Endothelial cell of umbilical vein (primary cell): ENCODE data around the gene MED27. TPM values are rescaled to one million over a fixed set of nuclear protein-coding genes. Genes with fewer than 3 reads are reported as not detected.

Source experiments
- BruUV-seq: library from RNA; stranded (reverse); fragments of 400-500 nt; replicated peaks from 2 replicates; lab custom pipeline; 2021; lab: Mats Ljungman, UMichigan
- CTCF ChIA-PET: fragments of 300-600, 350-600 bp; sonication (Branson Sonifier 250); formaldehyde crosslinking; loops from one replicate; lab custom pipeline; 2021; ENCODE audit warnings: antibody characterized with exemption, inconsistent platforms; lab: Charles Lee
- POLR2A ChIA-PET: fragments of 300-600, 350-600 bp; sonication (Branson Sonifier 250); formaldehyde crosslinking; loops from one replicate; lab custom pipeline; 2021; ENCODE audit warnings: antibody characterized with exemption, inconsistent platforms; lab: Charles Lee
- DNase-seq: peaks from one replicate; pipeline ENCODE4 v3.0.0-alpha.2; 2011; ENCODE audit warnings: low read depth, low spot score
- FAIRE-seq: peaks from 2 replicates; lab custom pipeline; 2011; peaks lifted over from hg19 to GRCh38; lab: Jason Lieb, UNC
- H2AFZ ChIP-seq: 2 replicates; pipeline ENCODE4 v1.6.0; 2012; ENCODE audit warnings: low read depth, low read length, control low read depth, inconsistent platforms
- H3K27ac ChIP-seq: 2 replicates; pipeline ENCODE4 v1.5.1; 2011; ENCODE audit warnings: low read depth, mild to moderate bottlenecking, control low read depth, low read length, moderate library complexity; ENCODE audit not compliant: insufficient read depth
- H3K27me3 ChIP-seq, 2 experiments: 2 replicates each; pipeline versions ENCODE4 v1.6.0 to v1.6.1; 2011; ENCODE audit warnings: low read length in 2 of 2, mixed read lengths in 1 of 2; ENCODE audit not compliant: control insufficient read depth in 2 of 2, insufficient read depth in 2 of 2
- H3K36me3 ChIP-seq, 2 experiments: 2 replicates in 1 of 2; 3 replicates in 1 of 2; pipeline ENCODE4 v1.5.1; 2011; ENCODE audit warnings: low read length in 2 of 2, mild to moderate bottlenecking in 1 of 2, moderate library complexity in 1 of 2; ENCODE audit not compliant: control insufficient read depth in 2 of 2, insufficient read depth in 2 of 2; ENCODE audit errors: extremely low read depth in 1 of 2
- H3K4me1 ChIP-seq: 3 replicates; pipeline ENCODE4 v1.5.1; 2011; ENCODE audit warnings: mild to moderate bottlenecking, low read length; ENCODE audit not compliant: control insufficient read depth, insufficient read depth; ENCODE audit errors: extremely low read depth
- H3K4me2 ChIP-seq: 2 replicates; pipeline ENCODE4 v1.6.1; 2011; ENCODE audit warnings: low read length, control low read depth, mixed read lengths; ENCODE audit not compliant: insufficient read depth
- H3K4me3 ChIP-seq, 3 experiments: fragments of 200-600 bp in 1 of 3; sonication (generic), shearing (Covaris generic) in 1 of 3; replicated peaks in 1 of 3; 2 replicates each; pipeline ENCODE4 v1.5.1; 2011 to 2016; ENCODE audit warnings: control low read depth in 3 of 3, low read length in 3 of 3, mild to moderate bottlenecking in 2 of 3, inconsistent platforms in 1 of 3, low read depth in 1 of 3, moderate library complexity in 1 of 3; ENCODE audit not compliant: insufficient read depth in 1 of 3
- H3K79me2 ChIP-seq: 2 replicates; pipeline ENCODE4 v1.6.0; 2012; ENCODE audit warnings: low read length, inconsistent platforms; ENCODE audit not compliant: control insufficient read depth, insufficient read depth
- H3K9ac ChIP-seq: replicated peaks from 2 replicates; pipeline ENCODE3; 2011; ENCODE audit warnings: low read length, control low read depth; ENCODE audit not compliant: insufficient read depth; ENCODE audit errors: extremely low read depth
- H3K9me1 ChIP-seq: replicated peaks from 3 replicates; pipeline ENCODE4 v1.6.0; 2011; ENCODE audit warnings: mild to moderate bottlenecking, low read length; ENCODE audit not compliant: control insufficient read depth, insufficient read depth; ENCODE audit errors: extremely low read depth
- H3K9me3 ChIP-seq: replicated peaks from 2 replicates; pipeline ENCODE4 v1.5.1; 2012; ENCODE audit warnings: low read length, inconsistent platforms; ENCODE audit not compliant: control insufficient read depth, insufficient read depth
- H4K20me1 ChIP-seq: replicated peaks from 2 replicates; pipeline ENCODE3; 2011; ENCODE audit warnings: mild to moderate bottlenecking, low read length; ENCODE audit not compliant: control insufficient read depth, insufficient read depth; ENCODE audit errors: extremely low read depth
- CTCF ChIP-seq, 2 donors: IDR thresholded peaks; 1 replicate in 1 of 2; 2 replicates in 1 of 2; pipeline ENCODE4 v1.5.1; 2011; ENCODE audit warnings: low read length in 2 of 2, mild to moderate bottlenecking in 2 of 2, moderate library complexity in 2 of 2, control low read depth in 1 of 2, inconsistent platforms in 1 of 2, low read depth in 1 of 2; ENCODE audit not compliant: insufficient read depth in 1 of 2; ENCODE audit errors: extremely low read depth in 1 of 2
- EZH2 ChIP-seq: IDR thresholded peaks from 2 replicates; pipeline ENCODE4 v1.6.1; 2012; ENCODE audit warnings: borderline replicate concordance, low read depth, mild to moderate bottlenecking, moderate library complexity, low read length, inconsistent platforms; ENCODE audit not compliant: severe bottlenecking
- FOS ChIP-seq: IDR thresholded peaks from 2 replicates; pipeline ENCODE4 v1.6.1; 2011; ENCODE audit warnings: mild to moderate bottlenecking, low read length, moderate library complexity, borderline replicate concordance; ENCODE audit not compliant: insufficient read depth
- JUN ChIP-seq: IDR thresholded peaks from 2 replicates; pipeline ENCODE4 v1.6.1; 2011; ENCODE audit warnings: borderline replicate concordance, low read depth; ENCODE audit not compliant: insufficient read length, insufficient read depth
- POLR2AphosphoS5 ChIP-seq: IDR thresholded peaks from 2 replicates; pipeline ENCODE4 v1.6.1; 2012; ENCODE audit warnings: low read depth, mild to moderate bottlenecking, control low read depth, low read length, moderate library complexity; ENCODE audit not compliant: insufficient read depth
- dilution Hi-C: fragments of 300-500 bp; cut with MboI; formaldehyde crosslinking; loops from one replicate; pipeline ENCODE4 v1.15.0; 2019; ENCODE audit warnings: low sequenced_read_pairs; ENCODE audit not compliant: extremely low pct_ligation_motif_present
- intact Hi-C: fragments of 100-400 bp; cut with micrococcal nuclease; formaldehyde crosslinking; loops from one replicate; pipeline ENCODE4 v1.10.0; 2022
- polyA plus RNA-seq, 4 experiments: library from polyadenylated mRNA; depleted of rRNA in 3 of 4; stranded (reverse) in 3 of 4; unstranded in 1 of 4; fragments of >200 nt; gene quantifications; 2 replicates each; pipeline versions ENCODE4 v1.2.1 to v1.2.3, GENCODE V29; 2011 to 2012; ENCODE audit warnings: missing spikeins in 1 of 4
- total RNA-seq: library from RNA; stranded (reverse); gene quantifications from 2 replicates; pipeline ENCODE4 v1.2.3, GENCODE V29; 2021

The MED27 gene
- total and polyA plus RNA-seq, 2 donors (not counting 3 experiments of a cell fraction or from before 2014, with no cell fraction given): 27.9 to 47.8 TPM

- Histone ChIP-seq H3K27me3 (no peaks in the 10 kb centered on the region), H3K4me1 (peaks cover 4% of the 10 kb centered on the region), H3K79me2 (no peaks in the 10 kb centered on the region), H3K27ac (no peak overlapping the region), H3K9me3 (no peaks in the 10 kb centered on the region), H3K4me2 (no peak overlapping the region), H3K4me3 (no peak overlapping the region), H3K36me3 (no peaks in the 10 kb centered on the region), H4K20me1 (no peaks in the 10 kb centered on the region), H2AFZ (no peak overlapping the region), H3K9ac (no peak overlapping the region), H3K9me1 (no peaks in the 10 kb centered on the region)
- DNase-seq (no peak), FAIRE-seq (no peak)
- POLR2A ChIA-PET: no interaction called here
- intact Hi-C loops: no loop called here
- dilution Hi-C loops: no loop called here
- BruUV-seq: no TSS peak
- CTCF ChIA-PET: interaction anchor here (1.2 to 1.7 kb wide), 2 partner anchors 17 to 235 kb away, joined by 3 to 4 read pairs; no protein-coding TSS in a partner anchor
- no peak for TF ChIP-seq CTCF (IDR thresholded peaks at IDR 0.05; ENCODE audit: extremely low read depth in 1 of 2, insufficient read depth in 1 of 2, low read depth in 1 of 2, low read length in 2 of 2)
Observed at GRCh38 chr9:132001567-132001966, 78.1 kb downstream of the MED27 start.

- no peak overlapping the region for H2AFZ ChIP-seq
- dilution Hi-C loops (no loop called here), intact Hi-C loops (no loop called here)
- CTCF ChIA-PET: no interaction called here
- DNase-seq (no peak), FAIRE-seq (no peak)
- no peak overlapping the region for H3K4me3 ChIP-seq
- no peak overlapping the region for H3K27ac ChIP-seq
- no peak overlapping the region for H3K4me2 ChIP-seq
- TF ChIP-seq JUN (no peak), EZH2 (no peak), FOS (no peak), POLR2AphosphoS5 (no peak)
- no TSS peak for BruUV-seq
- H3K9me1 ChIP-seq: no peaks in the 10 kb centered on the region
- no peak overlapping the region for H3K9ac ChIP-seq
- H3K4me1 ChIP-seq: peaks cover 4% of the 10 kb centered on the region
- no peaks in the 10 kb centered on the region for H3K9me3 ChIP-seq
- H3K79me2 ChIP-seq: no peaks in the 10 kb centered on the region
- no peaks in the 10 kb centered on the region for H4K20me1 ChIP-seq
- POLR2A ChIA-PET: no interaction called here
- H3K36me3 ChIP-seq: no peaks in the 10 kb centered on the region
- no peaks in the 10 kb centered on the region for H3K27me3 ChIP-seq
Observed at GRCh38 chr9:132000659-132001058, 79.0 kb downstream of the MED27 start.
